Keratinocyte (primary cell): ENCODE measurements around the gene CYP20A1.

Source experiments
- CTCF ChIP-seq, 3 experiments: IDR thresholded peaks in 1 of 3; conservative IDR thresholded peaks in 1 of 3; optimal IDR thresholded peaks in 1 of 3; 2 replicates in 2 of 3; 3 replicates in 1 of 3; pipeline versions ENCODE3 to v1.5.1; 2011; ENCODE audit warnings: low read length in 3 of 3, mild to moderate bottlenecking in 3 of 3, moderate library complexity in 2 of 3, control low read depth in 1 of 3, inconsistent platforms in 1 of 3; ENCODE audit not compliant: insufficient read depth in 2 of 3; ENCODE audit errors: extremely low read depth in 1 of 3
- EZH2 ChIP-seq: IDR thresholded peaks from one replicate; pipeline ENCODE4 v1.6.1; 2012; ENCODE audit warnings: inconsistent platforms, mild to moderate bottlenecking, low read length, moderate library complexity

GRCh38 chr2:203346612-203347011 is 107.8 kb downstream of the CYP20A1 start:
- TF ChIP-seq CTCF (optimal IDR thresholded peaks at IDR 0.05 in 1 of 3, IDR thresholded peaks at IDR 0.05 in 1 of 3, conservative IDR thresholded peaks at IDR 0.05 in 1 of 3; ENCODE audit: extremely low read depth in 1 of 3, insufficient read depth in 2 of 3, low read length in 3 of 3) (no peak), EZH2 (no peak)
